GM18499 (cell line): Measurements from ENCODE around the gene CHL1.
A peak's percentile ranks its signal among the peaks of the same experiment; 100 is the strongest.

Experiments used
- ATAC-seq: cut with Tn5 transposase; IDR thresholded peaks from one replicate; pipeline ENCODE4 v1.9.1; 2021; ENCODE audit warnings: moderate number of reproducible peaks; ENCODE audit not compliant: insufficient read depth, unreplicated experiment

The CHL1 gene

GRCh38 chr3:212432-212831 is 15.9 kb downstream of the CHL1 start:
- peak; percentile 96 for ATAC-seq

GRCh38 chr3:217099-217813 is 20.7 kb downstream of the CHL1 start:
- ATAC-seq = no peak

- no peak for ATAC-seq
These were observed 21.4 kb downstream of the CHL1 start for GRCh38 chr3:217948-218347.

- no peak for ATAC-seq
These were observed 32.0 kb downstream of the CHL1 start for GRCh38 chr3:228442-229182.

- no peak for ATAC-seq
These were observed 32.7 kb downstream of the CHL1 start for GRCh38 chr3:229183-229661.

GRCh38 chr3:236881-237280 is 40.3 kb downstream of the CHL1 start:
- ATAC-seq = no peak

- no peak for ATAC-seq
These were observed 46.2 kb downstream of the CHL1 start for GRCh38 chr3:242602-243355.

GRCh38 chr3:243356-243725 is 46.8 kb downstream of the CHL1 start:
- no peak for ATAC-seq

GRCh38 chr3:244041-244440 is 47.5 kb downstream of the CHL1 start:
- ATAC-seq = no peak

GRCh38 chr3:247916-248315 is 51.4 kb downstream of the CHL1 start:
- ATAC-seq = no peak

- no peak for ATAC-seq
These were observed 52.4 kb downstream of the CHL1 start for GRCh38 chr3:248864-249520.

GRCh38 chr3:249587-250262 is 53.2 kb downstream of the CHL1 start:
- no peak for ATAC-seq

GRCh38 chr3:256501-256900 is 59.9 kb downstream of the CHL1 start:
- ATAC-seq = no peak

GRCh38 chr3:257826-258225 is 61.3 kb downstream of the CHL1 start:
- no peak for ATAC-seq

GRCh38 chr3:260898-261297 is 64.3 kb downstream of the CHL1 start:
- ATAC-seq = no peak

GRCh38 chr3:263393-263792 is 66.8 kb downstream of the CHL1 start:
- ATAC-seq = no peak

GRCh38 chr3:264394-265156 is 68.0 kb downstream of the CHL1 start:
- ATAC-seq = no peak

GRCh38 chr3:267101-267500 is 70.5 kb downstream of the CHL1 start:
- no peak for ATAC-seq

GRCh38 chr3:270688-271087 is 74.1 kb downstream of the CHL1 start:
- no peak for ATAC-seq
